ENCODE measurements around the gene TMC1. TPM values are rescaled to one million over a fixed set of nuclear protein-coding genes. Genes with fewer than 3 reads are reported as not detected.

The TMC1 gene
- total RNA-seq, 1 donor from 2014 or later: not detected

DNA sequence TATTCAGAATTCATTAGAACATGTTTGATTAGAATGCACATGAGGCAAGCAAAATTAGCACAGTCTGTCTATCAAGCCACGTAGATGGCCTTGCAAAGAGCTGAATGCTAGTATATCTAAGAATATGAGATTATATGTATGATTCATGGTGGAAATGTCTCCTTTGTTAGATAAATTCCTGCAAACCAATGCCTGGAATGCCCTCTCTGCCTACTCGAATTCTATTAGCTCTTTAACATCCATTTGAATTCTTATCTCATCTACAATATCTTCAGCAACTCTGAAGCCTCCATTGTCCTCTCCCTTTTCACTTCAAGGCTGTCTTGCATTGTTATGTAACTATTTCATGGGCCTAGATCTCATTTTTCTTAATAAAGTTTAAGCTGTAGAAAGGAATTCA lies 205.5 kb downstream of the TMC1 start:
- no peaks in the 10 kb centered on the region for H3K4me1 Mint-ChIP-seq (ENCODE audit: low read depth)
- H3K4me3 Mint-ChIP-seq (ENCODE audit: unreplicated experiment): no peak overlapping the region
- no peaks in the 10 kb centered on the region for H3K36me3 Mint-ChIP-seq (ENCODE audit: low read depth)
- no peak for DNase-seq (ENCODE audit: low spot score)
- H3K27ac Mint-ChIP-seq (ENCODE audit: unreplicated experiment): no peak overlapping the region
- H3K9me3 Mint-ChIP-seq (ENCODE audit: low read depth): no peaks in the 10 kb centered on the region
- TF ChIP-seq, protein P1, sequence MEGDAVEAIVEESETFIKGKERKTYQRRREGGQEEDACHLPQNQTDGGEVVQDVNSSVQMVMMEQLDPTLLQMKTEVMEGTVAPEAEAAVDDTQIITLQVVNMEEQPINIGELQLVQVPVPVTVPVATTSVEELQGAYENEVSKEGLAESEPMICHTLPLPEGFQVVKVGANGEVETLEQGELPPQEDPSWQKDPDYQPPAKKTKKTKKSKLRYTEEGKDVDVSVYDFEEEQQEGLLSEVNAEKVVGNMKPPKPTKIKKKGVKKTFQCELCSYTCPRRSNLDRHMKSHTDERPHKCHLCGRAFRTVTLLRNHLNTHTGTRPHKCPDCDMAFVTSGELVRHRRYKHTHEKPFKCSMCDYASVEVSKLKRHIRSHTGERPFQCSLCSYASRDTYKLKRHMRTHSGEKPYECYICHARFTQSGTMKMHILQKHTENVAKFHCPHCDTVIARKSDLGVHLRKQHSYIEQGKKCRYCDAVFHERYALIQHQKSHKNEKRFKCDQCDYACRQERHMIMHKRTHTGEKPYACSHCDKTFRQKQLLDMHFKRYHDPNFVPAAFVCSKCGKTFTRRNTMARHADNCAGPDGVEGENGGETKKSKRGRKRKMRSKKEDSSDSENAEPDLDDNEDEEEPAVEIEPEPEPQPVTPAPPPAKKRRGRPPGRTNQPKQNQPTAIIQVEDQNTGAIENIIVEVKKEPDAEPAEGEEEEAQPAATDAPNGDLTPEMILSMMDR (IDR thresholded peaks at IDR 0.05): no peak
- peaks cover 7% of the 10 kb centered on the region for H3K27me3 Mint-ChIP-seq (ENCODE audit: low read depth)

DNA sequence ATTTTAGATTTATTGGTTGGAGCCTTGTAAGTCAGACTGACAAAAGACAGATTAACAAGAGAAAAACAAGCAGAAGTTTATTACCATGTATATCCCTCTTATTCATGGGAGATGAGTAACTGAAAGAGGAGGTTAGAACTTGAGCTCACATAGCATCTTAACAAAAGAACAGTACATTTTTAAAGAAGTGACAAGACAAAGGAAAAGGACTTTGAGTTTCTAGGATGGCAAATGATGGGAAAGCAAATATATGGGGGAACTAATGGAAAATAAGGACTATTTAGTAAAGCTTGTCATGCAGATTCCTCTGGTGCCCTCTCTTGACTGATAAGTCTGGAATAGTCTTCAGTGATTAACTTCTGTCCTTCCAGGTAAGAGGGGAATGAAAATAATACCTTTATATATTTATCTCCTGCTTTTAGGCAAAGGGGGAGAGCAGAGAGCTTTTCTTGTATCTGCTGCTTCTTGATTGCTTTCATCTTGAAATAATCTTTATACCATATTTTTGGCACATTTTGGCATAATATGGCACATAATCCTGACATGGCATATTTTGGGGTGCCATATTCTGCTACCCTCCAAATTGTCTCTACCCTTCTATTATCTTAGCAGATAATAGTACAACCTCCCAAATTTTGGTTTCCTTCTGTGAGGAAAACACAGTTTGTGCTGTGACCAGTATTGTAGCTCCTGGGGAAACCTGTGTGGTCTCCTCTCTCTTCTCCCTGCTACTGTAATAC lies 206.8 kb downstream of the TMC1 start:
- Mint-ChIP-seq H3K9me3 (ENCODE audit: low read depth) (no peaks in the 10 kb centered on the region), H3K36me3 (ENCODE audit: low read depth) (no peaks in the 10 kb centered on the region), H3K27ac (ENCODE audit: unreplicated experiment) (no peak overlapping the region), H3K27me3 (ENCODE audit: low read depth) (peaks cover 4% of the 10 kb centered on the region), H3K4me3 (ENCODE audit: unreplicated experiment) (no peak overlapping the region), H3K4me1 (ENCODE audit: low read depth) (no peaks in the 10 kb centered on the region)
- TF ChIP-seq, protein P1 (IDR thresholded peaks at IDR 0.05): peak; percentile 23
- DNase-seq (ENCODE audit: low spot score): no peak

DNA sequence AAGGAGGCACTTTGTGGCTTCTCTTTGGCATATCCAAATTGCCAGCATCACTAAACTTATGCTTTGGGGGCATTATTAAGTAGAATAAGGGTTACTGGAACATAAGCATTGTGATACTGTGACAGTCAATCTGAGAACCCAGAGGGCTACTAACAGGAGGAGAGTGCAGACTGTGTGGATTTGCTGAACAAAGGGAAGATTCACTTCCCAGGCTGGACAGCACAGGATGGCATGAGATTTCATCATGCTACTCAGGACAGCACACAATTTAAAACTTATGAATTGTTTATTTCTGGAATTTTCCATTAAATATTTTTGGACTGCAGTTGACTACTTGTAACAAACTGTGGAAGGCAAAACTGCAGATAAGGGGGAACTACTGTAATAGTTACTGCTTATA lies 212.5 kb downstream of the TMC1 start:
- Mint-ChIP-seq H3K27me3 (ENCODE audit: low read depth) (no peaks in the 10 kb centered on the region), H3K4me3 (ENCODE audit: unreplicated experiment) (no peak overlapping the region), H3K9me3 (ENCODE audit: low read depth) (no peaks in the 10 kb centered on the region), H3K27ac (ENCODE audit: unreplicated experiment) (no peak overlapping the region), H3K4me1 (ENCODE audit: low read depth) (peaks cover 6% of the 10 kb centered on the region), H3K36me3 (ENCODE audit: low read depth) (no peaks in the 10 kb centered on the region)
- DNase-seq (ENCODE audit: low spot score): no peak
- TF ChIP-seq, protein P1 (IDR thresholded peaks at IDR 0.05): no peak

DNA sequence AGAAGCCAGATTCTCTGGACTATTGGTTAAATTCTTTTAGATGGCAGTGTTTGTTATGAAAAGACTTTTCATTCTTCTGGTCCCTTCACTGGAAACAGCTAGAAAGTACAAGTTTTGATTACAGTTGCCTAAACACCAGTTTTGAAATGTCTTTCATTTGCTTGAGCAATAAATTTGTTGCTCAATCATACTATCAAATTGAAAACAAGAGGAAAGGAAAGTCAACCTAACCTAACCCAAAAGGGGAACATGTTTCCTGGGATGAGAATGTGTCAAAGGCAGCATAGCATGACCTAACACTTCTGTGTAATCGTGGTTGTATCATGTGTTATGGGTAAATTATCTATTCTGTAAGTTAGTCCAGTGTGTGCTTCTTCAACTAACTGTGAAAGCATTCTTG lies 213.2 kb downstream of the TMC1 start:
- Mint-ChIP-seq H3K4me3 (ENCODE audit: unreplicated experiment) (no peak overlapping the region), H3K36me3 (ENCODE audit: low read depth) (no peaks in the 10 kb centered on the region), H3K4me1 (ENCODE audit: low read depth) (peaks cover 6% of the 10 kb centered on the region), H3K27ac (ENCODE audit: unreplicated experiment) (no peak overlapping the region), H3K9me3 (ENCODE audit: low read depth) (no peaks in the 10 kb centered on the region), H3K27me3 (ENCODE audit: low read depth) (no peaks in the 10 kb centered on the region)
- no peak for DNase-seq (ENCODE audit: low spot score)
- TF ChIP-seq, protein P1 (IDR thresholded peaks at IDR 0.05): no peak

DNA sequence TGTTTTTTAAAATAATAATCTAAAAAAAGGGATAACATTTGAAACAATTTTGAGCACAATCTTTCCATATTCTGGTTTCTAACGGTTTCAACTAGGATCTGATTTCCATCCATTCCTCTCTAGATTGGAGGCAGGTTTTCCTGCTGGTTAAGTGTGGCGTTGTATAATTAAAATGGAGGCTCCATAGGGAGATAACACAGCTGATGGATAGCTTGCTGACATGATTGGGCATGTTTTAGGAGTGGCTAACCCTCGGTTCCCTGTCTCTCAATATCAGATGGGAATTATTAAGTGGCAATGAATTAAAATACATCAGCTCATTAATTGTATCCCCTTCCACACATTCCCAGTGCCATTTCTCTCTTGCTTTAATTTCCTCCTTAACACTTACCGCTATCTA lies 222.4 kb downstream of the TMC1 start:
- Mint-ChIP-seq H3K9me3 (ENCODE audit: low read depth) (no peaks in the 10 kb centered on the region), H3K4me3 (ENCODE audit: unreplicated experiment) (no peak overlapping the region), H3K4me1 (ENCODE audit: low read depth) (no peaks in the 10 kb centered on the region), H3K27ac (ENCODE audit: unreplicated experiment) (no peak overlapping the region), H3K27me3 (ENCODE audit: low read depth) (peaks cover 29% of the 10 kb centered on the region), H3K36me3 (ENCODE audit: low read depth) (no peaks in the 10 kb centered on the region)
- no peak for DNase-seq (ENCODE audit: low spot score)
- TF ChIP-seq, protein P1 (IDR thresholded peaks at IDR 0.05): no peak

All from chondrocyte (in vitro differentiated cells).